GM12892 (cell line): ENCODE results near the gene ABLIM2.

Source experiments
- POLR2A ChIP-seq: IDR thresholded peaks from 2 replicates; pipeline ENCODE4 v1.6.1; 2011; ENCODE audit warnings: low read depth, low read length, control low read depth
- POLR2AphosphoS5 ChIP-seq: IDR thresholded peaks from 2 replicates; pipeline ENCODE4 v1.6.1; 2011; ENCODE audit warnings: low read depth, low read length, control low read depth

DNA sequence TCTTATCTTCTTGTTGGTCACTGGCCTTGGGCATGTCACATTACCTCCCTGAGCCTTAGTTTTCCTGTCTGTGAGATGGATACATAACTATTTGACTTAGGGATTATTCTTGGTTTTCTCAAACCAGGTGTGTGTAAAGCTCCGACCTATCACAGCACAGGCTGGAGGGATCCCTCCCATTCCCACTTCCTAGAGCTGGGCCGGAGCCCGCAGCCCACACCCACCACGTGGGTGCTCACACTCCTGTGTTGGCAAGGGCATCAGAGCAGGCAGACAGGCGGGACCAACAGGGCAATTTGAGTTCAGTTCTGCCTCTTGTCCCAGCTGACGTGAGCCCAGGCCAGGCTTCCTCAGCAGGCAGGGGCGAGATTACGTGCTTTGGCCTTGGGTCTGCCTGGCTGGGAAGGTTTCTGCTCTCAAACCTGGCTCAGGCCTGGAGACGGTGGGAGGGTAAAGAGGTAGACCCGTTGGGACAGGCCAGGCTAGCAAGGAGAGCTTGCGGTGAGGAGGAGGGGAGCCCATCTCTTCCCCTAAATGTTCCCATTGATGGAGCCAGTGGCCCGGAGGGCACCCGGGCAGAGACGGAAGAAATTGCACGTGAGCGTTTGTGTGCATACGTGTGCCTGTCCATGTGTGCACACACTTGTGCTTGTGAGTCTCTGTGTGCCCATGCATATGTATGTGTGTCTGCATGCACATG is 39.7 kb upstream of the ABLIM2 start:
- TF ChIP-seq POLR2AphosphoS5 (no peak), POLR2A (no peak)
